GM21526 (cell line): ENCODE results near the gene LIX1L.
A peak's percentile ranks its signal among the peaks of the same experiment; 100 is the strongest.

Source experiments
- ATAC-seq: cut with Tn5 transposase; IDR thresholded peaks from one replicate; pipeline ENCODE4 v1.9.1; 2021; ENCODE audit warnings: moderate library complexity; ENCODE audit not compliant: unreplicated experiment, low FRiP score

Gene LIX1L

GRCh38 chr1:145901312-145902021, 56.4 kb downstream of the LIX1L start:
- no peak for ATAC-seq

DNA sequence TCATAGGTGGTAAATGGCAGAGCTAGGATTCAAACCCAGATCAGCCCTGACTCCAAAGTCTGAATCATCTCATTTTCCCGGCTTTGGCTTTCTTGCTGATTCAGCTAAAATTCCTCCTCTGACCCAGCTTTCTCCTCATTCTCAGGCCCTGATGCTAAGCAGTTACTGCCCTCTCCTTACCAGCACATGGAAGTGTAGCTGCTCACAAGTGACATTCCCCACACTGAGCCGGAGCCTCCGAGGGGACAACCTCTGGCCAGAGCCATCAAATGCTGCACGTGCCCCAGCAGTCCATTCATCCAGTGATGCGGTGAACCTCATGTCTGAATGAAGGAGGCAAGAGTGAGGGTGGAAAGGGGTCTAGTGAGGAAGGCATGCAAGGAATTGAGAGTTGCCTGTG, 59.1 kb downstream of the LIX1L start:
- no peak for ATAC-seq

DNA sequence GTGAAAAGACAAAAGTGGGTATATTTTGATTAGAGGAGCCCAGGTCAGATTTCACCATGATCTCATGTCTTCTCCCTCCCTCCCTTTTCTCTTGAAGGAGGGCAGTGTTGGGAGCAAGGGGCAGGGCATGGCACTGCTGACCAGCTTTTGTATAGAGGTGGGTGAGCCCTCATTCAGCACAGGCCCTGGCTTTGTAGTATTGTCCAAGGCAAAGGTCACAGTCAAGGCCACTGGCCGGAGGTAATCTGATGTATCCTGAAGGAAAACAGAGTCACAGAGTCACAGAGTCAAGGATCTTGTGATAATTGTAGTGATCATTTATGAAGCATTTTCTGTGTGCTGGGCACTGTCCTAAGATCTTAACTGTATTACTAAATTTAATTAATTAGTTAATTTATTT, 59.8 kb downstream of the LIX1L start:
- no peak for ATAC-seq

DNA sequence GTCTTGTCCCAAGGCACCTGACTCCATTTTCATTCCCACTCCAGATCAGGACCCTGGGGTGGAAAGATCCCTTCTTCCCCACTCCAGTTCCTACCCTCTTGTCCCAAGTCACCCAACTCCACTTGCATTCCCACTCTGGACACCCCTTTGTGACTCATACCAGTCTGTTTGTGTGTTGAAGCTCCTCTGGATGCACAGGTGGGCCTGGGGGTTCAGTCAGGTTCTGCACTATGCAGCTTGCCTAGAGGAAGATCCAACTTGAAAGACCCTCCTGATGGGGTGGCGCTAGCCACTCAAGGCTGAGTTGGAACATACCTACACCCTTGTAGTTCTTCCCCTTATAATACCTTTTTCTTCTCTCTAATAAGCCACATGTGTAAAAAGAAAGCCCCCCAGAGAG, 62.3 kb downstream of the LIX1L start:
- ATAC-seq = no peak

DNA sequence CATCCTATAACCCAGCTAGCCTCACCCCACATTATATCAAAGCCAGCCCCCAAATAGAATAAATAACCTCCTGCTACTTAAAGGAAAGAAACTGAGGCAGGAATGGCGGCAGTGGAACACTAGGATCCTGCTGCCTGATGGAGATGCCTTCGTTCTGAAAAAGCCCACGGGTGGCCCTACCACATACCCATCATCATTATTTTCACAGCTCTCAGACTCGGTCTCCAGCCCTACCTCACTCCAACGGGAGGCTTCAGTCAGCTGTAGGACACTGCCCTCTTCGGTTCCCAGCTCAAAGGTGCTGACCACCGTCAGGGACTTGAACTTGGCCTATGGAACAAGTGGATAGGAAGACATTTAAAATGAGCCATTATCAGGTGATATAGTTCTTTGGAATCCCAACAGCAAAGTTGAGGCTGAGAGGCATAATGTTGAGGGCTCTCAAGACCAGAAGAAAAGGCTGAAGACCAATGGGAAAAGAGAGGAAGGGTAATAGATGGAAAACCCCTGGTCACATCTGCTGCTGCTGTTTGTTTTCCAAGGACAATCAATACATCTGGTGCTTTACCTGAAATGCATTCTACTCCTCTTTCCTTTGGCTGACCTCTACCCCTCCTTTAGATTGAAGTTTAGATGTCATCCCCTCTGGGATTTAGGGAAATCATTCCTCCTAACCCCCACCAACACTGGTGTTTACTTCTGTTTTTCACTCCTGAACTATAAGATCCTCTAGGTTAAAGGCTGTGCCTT, 64.3 kb downstream of the LIX1L start:
- ATAC-seq = no peak

DNA sequence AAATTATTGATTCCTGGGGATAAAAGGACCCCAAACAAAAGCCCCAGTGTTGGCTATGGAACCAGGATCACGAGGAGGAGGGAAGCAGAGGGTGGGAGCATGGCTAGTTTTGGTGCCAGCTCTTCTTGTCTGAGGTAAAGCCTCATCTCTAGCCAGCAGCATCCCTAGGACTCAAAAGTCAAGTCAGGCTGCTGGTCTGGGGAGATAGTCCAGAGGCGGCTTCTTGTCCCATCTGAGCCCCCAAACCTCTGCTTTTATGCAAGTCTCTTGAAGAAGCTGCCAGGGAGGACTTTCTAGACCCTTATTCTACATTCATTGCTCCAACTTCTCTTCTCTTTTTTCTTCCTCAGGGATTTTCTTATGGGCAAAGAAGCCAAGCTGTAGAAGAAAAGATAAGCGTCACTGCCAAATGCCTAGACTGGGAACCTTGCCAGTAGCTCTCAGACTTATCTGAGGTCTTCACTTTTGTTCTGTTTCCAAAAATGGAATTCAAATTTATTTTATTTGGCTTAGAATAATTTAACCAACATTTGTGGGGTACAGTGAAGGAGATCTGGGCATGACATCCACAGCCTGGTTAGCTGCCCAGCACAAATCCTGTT, 65.2 kb downstream of the LIX1L start:
- ATAC-seq = no peak

DNA sequence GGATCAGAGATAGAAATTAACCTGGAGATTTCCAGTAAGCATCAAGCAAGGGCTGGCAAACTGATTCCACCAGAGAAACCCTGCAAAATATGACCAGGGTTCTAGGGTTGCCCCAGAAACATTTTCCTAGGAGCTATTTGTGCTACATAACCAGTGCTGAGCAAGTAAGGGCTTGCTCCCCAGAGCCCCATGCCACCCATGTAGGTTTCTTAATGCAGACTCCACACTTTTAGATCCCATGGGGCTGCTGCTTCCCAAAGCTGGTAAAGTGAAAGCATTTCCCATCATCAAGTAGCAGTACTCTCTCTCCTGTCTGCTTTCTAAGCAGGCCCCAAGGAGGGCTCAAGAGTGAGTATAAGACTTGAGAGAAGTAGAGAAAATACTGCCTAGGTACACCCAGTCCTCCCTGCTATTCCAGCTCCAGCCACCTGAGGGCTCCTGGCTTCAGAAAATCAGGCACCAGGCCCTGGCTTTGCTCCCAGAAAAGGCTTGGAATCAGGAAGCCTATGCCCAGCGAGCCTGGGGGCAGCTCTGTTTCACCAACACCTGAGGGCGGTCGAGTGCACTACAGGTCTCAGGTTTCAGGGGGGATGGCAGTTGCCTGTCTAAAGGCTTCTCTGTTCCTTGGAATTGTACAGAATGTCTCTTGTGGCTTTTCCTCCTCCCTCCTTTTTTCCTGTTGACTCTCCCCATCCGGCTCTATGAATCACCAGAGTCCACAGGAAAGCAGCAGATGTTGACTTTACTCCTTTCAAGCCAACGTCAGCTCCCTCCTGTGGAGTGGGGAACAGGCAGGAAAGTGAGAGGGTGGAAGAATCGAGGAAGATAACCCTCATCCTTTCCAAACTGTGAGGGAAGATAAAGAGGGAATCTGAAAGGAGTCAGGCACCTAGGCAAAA, 66.0 kb downstream of the LIX1L start:
- ATAC-seq = no peak

GRCh38 chr1:145891143-145891542, 66.7 kb downstream of the LIX1L start:
- ATAC-seq = no peak

GRCh38 chr1:145889722-145890121, 68.1 kb downstream of the LIX1L start:
- ATAC-seq = no peak

DNA sequence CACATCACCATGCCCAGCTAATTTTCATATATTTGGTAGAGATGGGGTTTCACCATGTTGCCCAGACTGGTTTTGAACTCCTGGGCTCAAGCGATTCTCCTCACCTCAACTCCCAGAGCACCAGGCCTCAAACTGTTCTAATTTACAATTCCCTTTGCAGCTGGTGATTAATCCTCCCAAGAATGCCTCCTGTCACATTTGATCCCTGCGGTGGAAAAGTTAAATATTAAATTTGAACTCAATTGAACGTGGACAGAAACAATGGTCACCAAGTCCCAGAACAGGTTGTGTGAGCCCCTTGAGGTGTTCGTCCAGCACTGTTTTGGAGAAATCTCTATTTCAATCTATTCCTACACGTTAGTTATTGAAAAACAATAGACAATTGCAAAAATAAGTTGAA, 70.2 kb downstream of the LIX1L start:
- ATAC-seq = no peak

DNA sequence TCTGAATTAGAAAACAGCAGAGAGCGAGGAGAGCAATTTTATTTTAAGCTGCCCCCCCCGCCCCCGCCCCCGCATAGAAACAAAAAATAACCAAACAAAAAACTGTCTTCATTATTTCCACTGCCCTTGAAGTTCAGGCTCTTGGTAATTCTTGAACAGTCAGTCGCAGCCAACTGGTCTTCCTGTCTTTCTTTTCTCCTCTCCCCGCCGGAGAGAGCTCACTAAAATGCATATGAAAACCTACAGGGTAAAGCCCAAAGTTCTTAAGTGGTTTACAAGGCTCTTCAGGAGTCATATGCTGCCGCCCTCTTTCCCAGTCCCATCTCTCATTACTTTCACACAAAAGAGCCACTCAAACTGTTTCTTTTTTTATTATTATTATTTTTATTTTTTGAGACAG, 71.0 kb downstream of the LIX1L start:
- no peak for ATAC-seq

DNA sequence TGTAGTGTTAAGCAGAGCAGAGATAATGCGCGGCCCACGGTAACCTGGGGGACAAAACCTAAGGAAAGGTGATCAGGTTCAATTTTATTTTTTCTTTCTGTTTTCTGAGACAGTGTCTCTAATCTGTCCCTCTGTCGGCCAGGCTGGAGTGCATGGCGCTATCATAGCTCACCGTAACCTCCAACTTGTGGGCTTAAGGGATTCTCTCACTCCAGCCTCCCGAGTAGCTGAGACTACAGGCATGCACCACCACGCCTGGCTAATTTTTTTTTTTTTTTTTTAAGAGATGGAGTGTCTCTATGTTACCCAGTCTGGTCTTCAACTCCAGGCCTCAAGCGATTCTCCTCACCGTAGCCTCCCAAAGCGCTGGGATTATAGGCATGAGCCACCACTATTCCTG, 71.4 kb downstream of the LIX1L start:
- ATAC-seq = no peak

GRCh38 chr1:145885738-145886287, 72.0 kb downstream of the LIX1L start, which contains the start of gene ANKRD35:
Gene ANKRD35, minus strand, starts transcription at chr1:145885866. Its CDS starts 108 bp downstream, at chr1:145885758.
- peak; percentile 94 for ATAC-seq

- no peak for ATAC-seq
These were observed 73.1 kb downstream of the LIX1L start for GRCh38 chr1:145884675-145885074.
